Activated CD4-positive, alpha-beta T cell treated with anti-CD3 and anti-CD28 coated beads, Interleukin-2, amount 10 ng/mL, durations not matched to agents 24 days and 14 days (primary cell): ENCODE data around the gene GLOD5. TPM values are rescaled to one million over a fixed set of nuclear protein-coding genes. Genes with fewer than 3 reads are reported as not detected.
"Not testable (repeated sequence)": the region's sequence is repeated elsewhere in the genome, so short reads cannot be mapped to it uniquely, and the experiment has no call there.

Source experiments
- DNase-seq: peaks from one replicate; pipeline ENCODE4 v3.0.0; 2022
- H3K27ac Mint-ChIP-seq: one replicate; pipeline ENCODE4 v1.8.0; 2022; ENCODE audit warnings: mild to moderate bottlenecking, mixed read lengths
- H3K27me3 Mint-ChIP-seq: one replicate; pipeline ENCODE4 v1.8.0; 2022; ENCODE audit warnings: mixed read lengths
- H3K36me3 Mint-ChIP-seq: one replicate; pipeline ENCODE4 v1.8.0; 2022; ENCODE audit warnings: low read depth, mild to moderate bottlenecking, mixed read lengths
- H3K4me1 Mint-ChIP-seq: one replicate; pipeline ENCODE4 v1.8.0; 2021; ENCODE audit warnings: mixed read lengths
- H3K4me3 Mint-ChIP-seq: one replicate; pipeline ENCODE4 v1.8.0; 2022; ENCODE audit warnings: mild to moderate bottlenecking, moderate library complexity, mixed read lengths
- H3K9me3 Mint-ChIP-seq: one replicate; pipeline ENCODE4 v1.8.0; 2021; ENCODE audit warnings: mixed read lengths
- intact Hi-C: fragments of 100-400 bp; cut with micrococcal nuclease; formaldehyde crosslinking; loops from one replicate; pipeline ENCODE4 v1.15.1; 2023
- total RNA-seq: library from RNA; stranded (reverse); gene quantifications from 2 replicates; pipeline ENCODE4 v1.2.3, GENCODE V29; 2022

The GLOD5 gene
- total RNA-seq, 1 donor from 2014 or later: not detected

DNA sequence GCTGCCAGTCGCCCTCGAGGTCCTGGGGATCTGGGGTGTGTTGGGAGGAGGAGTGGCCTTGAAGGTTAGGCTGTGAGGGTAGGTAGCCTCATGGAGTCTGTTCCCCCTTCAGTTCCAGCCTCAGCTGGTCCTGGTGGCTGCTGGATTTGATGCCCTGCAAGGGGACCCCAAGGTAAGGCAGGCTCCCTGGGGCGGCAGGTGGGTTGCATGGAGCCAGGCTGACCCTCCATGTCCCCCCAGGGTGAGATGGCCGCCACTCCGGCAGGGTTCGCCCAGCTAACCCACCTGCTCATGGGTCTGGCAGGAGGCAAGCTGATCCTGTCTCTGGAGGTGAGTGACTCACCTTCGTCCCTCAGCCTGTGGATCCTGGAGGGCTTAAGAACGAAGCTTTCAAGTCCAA, 53.2 kb downstream of the GLOD5 start:
- Mint-ChIP-seq H3K36me3 (peaks cover 16% of the 10 kb centered on the region), H3K4me3 (no peak overlapping the region), H3K27ac (no peak overlapping the region), H3K4me1 (no peaks in the 10 kb centered on the region), H3K27me3 (no peaks in the 10 kb centered on the region), H3K9me3 (no peaks in the 10 kb centered on the region)
- DNase-seq: no peak
- intact Hi-C loops: no loop called here

- no peak overlapping the region for H3K4me3 Mint-ChIP-seq
- intact Hi-C loops: no loop called here
- no peak for DNase-seq
- H3K4me1 Mint-ChIP-seq: no peaks in the 10 kb centered on the region
- no peaks in the 10 kb centered on the region for H3K27me3 Mint-ChIP-seq
- no peak overlapping the region for H3K27ac Mint-ChIP-seq
- H3K9me3 Mint-ChIP-seq: no peaks in the 10 kb centered on the region
- peaks cover 16% of the 10 kb centered on the region for H3K36me3 Mint-ChIP-seq
Measured at GRCh38 chrX:48815266-48815665, 53.7 kb downstream of the GLOD5 start.

DNA sequence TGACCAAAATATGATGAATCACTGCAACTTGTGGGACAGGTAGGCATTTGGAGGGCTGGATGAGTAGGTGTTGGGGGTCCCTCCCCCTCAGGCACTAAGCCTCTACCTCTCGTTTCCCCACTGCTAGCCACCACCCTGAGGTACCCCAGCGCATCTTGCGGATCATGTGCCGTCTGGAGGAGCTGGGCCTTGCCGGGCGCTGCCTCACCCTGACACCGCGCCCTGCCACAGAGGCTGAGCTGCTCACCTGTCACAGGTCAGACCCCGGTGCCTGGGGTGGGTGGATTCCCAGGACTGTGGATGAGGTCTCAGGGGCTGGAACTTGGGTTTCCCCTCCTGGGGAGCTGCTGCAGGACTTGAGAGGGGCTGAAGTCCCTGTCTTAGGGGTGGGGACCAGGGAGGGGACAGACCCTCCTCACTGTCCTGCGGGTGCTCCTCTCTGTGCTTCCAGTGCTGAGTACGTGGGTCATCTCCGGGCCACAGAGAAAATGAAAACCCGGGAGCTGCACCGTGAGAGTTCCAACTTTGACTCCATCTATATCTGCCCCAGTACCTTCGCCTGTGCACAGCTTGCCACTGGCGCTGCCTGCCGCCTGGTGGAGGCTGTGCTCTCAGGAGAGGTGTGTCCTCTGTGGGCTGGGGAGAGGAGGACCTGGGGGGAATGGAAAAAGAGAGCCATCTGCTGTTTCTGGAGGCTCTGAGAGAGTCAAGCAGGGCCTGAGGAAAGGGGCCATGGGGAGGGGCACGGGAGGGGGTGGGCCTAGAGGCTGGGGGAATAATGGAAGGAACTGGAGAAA, 54.7 kb downstream of the GLOD5 start:
- no peak for DNase-seq
- intact Hi-C loops: no loop called here
- Mint-ChIP-seq H3K4me3 (no peak overlapping the region), H3K27me3 (no peaks in the 10 kb centered on the region), H3K27ac (no peak overlapping the region), H3K4me1 (no peaks in the 10 kb centered on the region), H3K9me3 (no peaks in the 10 kb centered on the region), H3K36me3 (peaks cover 14% of the 10 kb centered on the region)

DNA sequence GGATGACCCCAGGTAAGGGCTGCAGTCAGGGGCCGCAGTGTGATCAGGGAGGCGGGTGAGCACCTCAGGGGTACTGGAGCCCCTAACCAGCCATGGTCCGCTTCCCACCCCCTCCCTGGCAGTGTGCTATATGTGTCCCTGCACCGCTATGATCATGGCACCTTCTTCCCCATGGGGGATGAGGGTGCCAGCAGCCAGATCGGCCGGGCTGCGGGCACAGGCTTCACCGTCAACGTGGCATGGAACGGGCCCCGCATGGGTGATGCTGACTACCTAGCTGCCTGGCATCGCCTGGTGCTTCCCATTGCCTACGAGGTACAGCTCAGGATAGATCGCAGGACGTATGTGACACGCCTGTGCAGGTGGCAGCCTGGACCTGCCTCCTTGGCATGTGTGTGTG, 56.6 kb downstream of the GLOD5 start:
- Mint-ChIP-seq H3K9me3 (no peaks in the 10 kb centered on the region), H3K36me3 (peaks cover 8% of the 10 kb centered on the region), H3K4me1 (no peaks in the 10 kb centered on the region), H3K27ac (no peak overlapping the region), H3K27me3 (no peaks in the 10 kb centered on the region), H3K4me3 (no peak overlapping the region)
- DNase-seq: no peak
- intact Hi-C loops: no loop called here

DNA sequence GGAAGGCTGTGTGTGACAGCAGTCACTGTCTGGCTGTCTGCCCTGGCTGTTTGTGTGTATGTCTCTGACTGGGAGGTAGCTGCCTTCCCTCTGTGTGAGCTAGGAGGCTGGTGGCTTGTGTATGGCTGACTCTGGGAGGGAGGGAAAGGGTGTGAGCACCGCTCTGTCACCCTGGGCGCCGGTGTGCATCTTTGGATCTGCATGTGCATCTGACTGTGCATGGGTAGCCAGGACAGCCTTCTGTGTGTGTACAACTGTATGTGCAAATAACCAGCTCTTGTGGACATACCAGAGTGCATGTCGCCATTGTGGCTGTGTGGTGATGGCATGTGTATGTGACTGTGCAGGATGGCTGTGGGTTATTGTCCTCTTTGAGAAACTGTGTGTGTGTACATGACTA, 57.3 kb downstream of the GLOD5 start:
- Mint-ChIP-seq H3K27ac (no peak overlapping the region), H3K36me3 (peaks cover 9% of the 10 kb centered on the region), H3K9me3 (no peaks in the 10 kb centered on the region), H3K4me1 (no peaks in the 10 kb centered on the region), H3K27me3 (no peaks in the 10 kb centered on the region), H3K4me3 (no peak overlapping the region)
- no peak for DNase-seq
- intact Hi-C loops: no loop called here

- H3K4me3 Mint-ChIP-seq, intact Hi-C loops, H3K4me1 Mint-ChIP-seq, H3K9me3 Mint-ChIP-seq, H3K36me3 Mint-ChIP-seq, DNase-seq, H3K27me3 Mint-ChIP-seq, H3K27ac Mint-ChIP-seq: not testable (repeated sequence)
Measured at GRCh38 chrX:48819394-48819793, 57.8 kb downstream of the GLOD5 start.

- DNase-seq: no peak
- intact Hi-C loops: no loop called here
- Mint-ChIP-seq H3K27me3 (peaks cover 6% of the 10 kb centered on the region), H3K36me3 (peaks cover 4% of the 10 kb centered on the region), H3K4me1 (no peaks in the 10 kb centered on the region), H3K4me3 (no peak overlapping the region), H3K9me3 (no peaks in the 10 kb centered on the region), H3K27ac (no peak overlapping the region)
Measured at GRCh38 chrX:48823053-48823452, 61.5 kb downstream of the GLOD5 start.

Other genes with a start within 250 kb of the GLOD5 start
- 159 and 163 TPM in 2 replicates for gene EBP, start 239.9 kb upstream of the GLOD5 start, total RNA-seq
- 14.0 and 15.9 TPM in 2 replicates for gene TBC1D25, start 222.0 kb upstream of the GLOD5 start, total RNA-seq
- gene RBM3, start 187.3 kb upstream of the GLOD5 start, total RNA-seq: 317 and 318 TPM in 2 replicates
- gene WDR13, start 164.3 kb upstream of the GLOD5 start, total RNA-seq: 43.8 and 44.9 TPM in 2 replicates
- gene WAS, start 77.9 kb upstream of the GLOD5 start, total RNA-seq: 99.0 and 104 TPM in 2 replicates
- 27.6 and 32.2 TPM in 2 replicates for gene SUV39H1, start 65.0 kb upstream of the GLOD5 start, total RNA-seq
- not detected in 2 replicates for gene GATA1, start 24.8 kb downstream of the GLOD5 start, total RNA-seq
- 50.6 and 55.2 TPM in 2 replicates for gene HDAC6, start 40.3 kb downstream of the GLOD5 start, total RNA-seq
- gene ERAS, start 64.8 kb downstream of the GLOD5 start, total RNA-seq: not detected in 2 replicates
- 0.33 TPM in 1 of 2 replicates, not detected in the other for gene PCSK1N, start 73.9 kb downstream of the GLOD5 start, total RNA-seq
- 72.0 and 75.1 TPM in 2 replicates for gene TIMM17B, start 136.0 kb downstream of the GLOD5 start, total RNA-seq
- gene PQBP1, start 136.2 kb downstream of the GLOD5 start, total RNA-seq: 104 and 114 TPM in 2 replicates
- gene SLC35A2, start 149.9 kb downstream of the GLOD5 start, total RNA-seq: 19.5 and 22.8 TPM in 2 replicates
- 391 and 394 TPM in 2 replicates for gene PIM2, start 157.3 kb downstream of the GLOD5 start, total RNA-seq
- gene OTUD5, start 195.9 kb downstream of the GLOD5 start, total RNA-seq: 76.2 and 76.7 TPM in 2 replicates
- 2.5 and 3.5 TPM in 2 replicates for gene KCND1, start 210.1 kb downstream of the GLOD5 start, total RNA-seq
- 85.7 and 87.3 TPM in 2 replicates for gene GRIPAP1, start 240.5 kb downstream of the GLOD5 start, total RNA-seq